Daoy (cell line): ENCODE data around the gene TMCO4. TPM values are rescaled to one million over a fixed set of nuclear protein-coding genes. Genes with fewer than 3 reads are reported as not detected.

Experiments
- DNase-seq: peaks from one replicate; pipeline ENCODE4 v3.0.0-alpha.2; 2015; ENCODE audit warnings: low read depth
- total RNA-seq: library from RNA; depleted of rRNA; stranded (reverse); fragments of >200 nt; shearing (Covaris generic); gene quantifications from 2 replicates; pipeline ENCODE4 v1.2.3, GENCODE V29; 2014

The TMCO4 gene
- total RNA-seq, 1 experiment from 2014 or later: 8.1 TPM

- no peak for DNase-seq
Observed at GRCh38 chr1:19717467-19717866, 82.2 kb downstream of the TMCO4 start.

GRCh38 chr1:19715334-19716203 lies 84.1 kb downstream of the TMCO4 start:
- peak; percentile 96 for DNase-seq

GRCh38 chr1:19712928-19713327 lies 86.8 kb downstream of the TMCO4 start:
- no peak for DNase-seq

GRCh38 chr1:19710825-19711611 lies 88.7 kb downstream of the TMCO4 start:
- no peak for DNase-seq

GRCh38 chr1:19709260-19709793 lies 90.4 kb downstream of the TMCO4 start:
- DNase-seq: no peak

GRCh38 chr1:19708567-19709110 lies 91.1 kb downstream of the TMCO4 start:
- DNase-seq: no peak

- DNase-seq: no peak
Observed at GRCh38 chr1:19706136-19706535, 93.6 kb downstream of the TMCO4 start.

- no peak for DNase-seq
Observed at GRCh38 chr1:19705464-19705863, 94.3 kb downstream of the TMCO4 start.

- DNase-seq: peak; percentile 74
Observed at GRCh38 chr1:19704247-19705113, 95.2 kb downstream of the TMCO4 start.

- DNase-seq: no peak
Observed at GRCh38 chr1:19703280-19703679, 96.4 kb downstream of the TMCO4 start.

- no peak for DNase-seq
Observed at GRCh38 chr1:19700079-19700777, 99.5 kb downstream of the TMCO4 start.

- DNase-seq: no peak
Observed at GRCh38 chr1:19698181-19698580, 101.5 kb downstream of the TMCO4 start.

GRCh38 chr1:19696820-19697219 lies 102.9 kb downstream of the TMCO4 start:
- no peak for DNase-seq

GRCh38 chr1:19695772-19696171 lies 103.9 kb downstream of the TMCO4 start:
- no peak for DNase-seq

- no peak for DNase-seq
Observed at GRCh38 chr1:19694298-19694697, 105.4 kb downstream of the TMCO4 start.

GRCh38 chr1:19690342-19690741 lies 109.4 kb downstream of the TMCO4 start:
- no peak for DNase-seq

GRCh38 chr1:19689856-19690255 lies 109.9 kb downstream of the TMCO4 start:
- DNase-seq: no peak

- no peak for DNase-seq
Observed at GRCh38 chr1:19689085-19689757, 110.5 kb downstream of the TMCO4 start.

GRCh38 chr1:19688041-19688842 lies 111.5 kb downstream of the TMCO4 start:
- DNase-seq: no peak
